Mononuclear cell (primary cell): ENCODE results near the gene EDN2. TPM values are rescaled to one million over a fixed set of nuclear protein-coding genes. Genes with fewer than 3 reads are reported as not detected.

Experiments used
- H3K27me3 ChIP-seq: 2 replicates; pipeline ENCODE4 v1.6.0; 2011; ENCODE audit warnings: low read length, control low read depth; ENCODE audit not compliant: insufficient read depth
- H3K4me1 ChIP-seq: 2 replicates; pipeline ENCODE4 v1.5.1; 2011; ENCODE audit warnings: mild to moderate bottlenecking, low read length, control low read depth; ENCODE audit not compliant: insufficient read depth
- H3K4me3 ChIP-seq: 2 replicates; pipeline ENCODE4 v1.5.1; 2011; ENCODE audit warnings: mild to moderate bottlenecking, low read length, moderate library complexity
- H3K9me3 ChIP-seq: 2 replicates; pipeline ENCODE4 v1.5.1; 2011; ENCODE audit warnings: low read depth, mild to moderate bottlenecking, control low read depth, low read length
- total RNA-seq: library from RNA; depleted of rRNA; stranded (reverse); fragments of >200 nt; gene quantifications from one replicate; pipeline ENCODE4 v1.2.3, GENCODE V29; 2012

The EDN2 gene
- total RNA-seq, 1 donor = not detected

GRCh38 chr1:41454406-41454805, 30.1 kb downstream of the EDN2 start:
- Histone ChIP-seq H3K4me3 (no peak overlapping the region), H3K27me3 (no peaks in the 10 kb centered on the region), H3K4me1 (no peaks in the 10 kb centered on the region), H3K9me3 (no peaks in the 10 kb centered on the region)

- Histone ChIP-seq H3K27me3 (no peaks in the 10 kb centered on the region), H3K4me1 (no peaks in the 10 kb centered on the region), H3K4me3 (no peak overlapping the region), H3K9me3 (no peaks in the 10 kb centered on the region)
Measured at GRCh38 chr1:41452704-41453290, 31.7 kb downstream of the EDN2 start.

DNA sequence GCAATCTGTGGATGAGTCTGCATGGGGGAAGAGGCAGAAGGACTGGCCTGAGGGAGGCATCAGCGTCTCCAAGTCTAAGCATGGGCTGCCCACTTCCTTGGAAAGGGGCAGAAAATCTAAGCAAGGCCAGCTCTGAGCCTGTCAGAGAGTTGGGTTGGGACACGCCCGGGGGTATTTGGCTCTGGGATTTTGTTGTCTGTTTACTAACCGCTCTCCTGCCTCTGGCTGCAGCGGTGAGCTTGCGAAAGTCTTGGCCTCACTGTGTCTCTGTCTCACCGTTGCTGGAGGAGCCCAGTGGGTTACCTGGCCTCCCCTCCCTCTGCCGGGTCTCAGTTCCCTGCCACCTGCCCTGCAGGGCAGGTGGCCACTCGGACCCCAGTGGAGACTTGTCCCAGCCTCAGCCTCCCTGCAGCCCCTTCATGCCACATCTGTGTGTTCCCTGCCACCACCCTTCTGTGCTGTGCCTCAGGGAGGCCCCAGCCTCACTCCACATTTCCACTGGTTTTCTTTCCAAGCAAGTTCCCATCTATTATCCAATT, 33.7 kb downstream of the EDN2 start:
- H3K4me1 ChIP-seq = no peaks in the 10 kb centered on the region

DNA sequence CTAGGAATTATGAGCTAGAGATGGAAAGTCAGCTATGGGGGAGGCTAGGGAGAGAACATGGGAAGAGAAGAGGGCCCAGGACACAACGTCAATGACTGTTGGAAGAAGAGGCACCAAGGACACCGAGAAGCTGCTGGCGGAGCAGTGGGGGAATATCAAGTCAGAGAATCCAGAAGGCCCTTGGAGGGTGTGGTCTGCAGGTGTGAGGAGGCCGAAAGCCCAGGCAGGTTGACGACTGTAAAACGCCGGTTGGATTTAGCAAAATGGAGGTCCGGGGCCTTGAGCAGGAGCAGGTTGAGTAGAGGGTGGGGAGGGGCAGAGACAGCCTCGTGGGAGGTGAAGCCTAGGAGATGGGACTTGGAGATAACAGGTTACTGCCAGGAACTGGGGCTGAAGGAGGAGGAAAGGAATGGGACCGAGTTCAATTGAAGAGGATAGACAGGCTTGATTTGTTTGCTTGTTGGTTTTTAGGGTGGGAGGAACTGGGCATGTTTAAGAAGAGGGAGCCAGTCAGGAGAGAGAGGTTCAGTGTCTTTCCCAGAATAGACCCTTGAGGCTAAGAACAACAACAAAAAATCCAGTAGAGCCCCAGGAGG, 35.1 kb downstream of the EDN2 start:
- Histone ChIP-seq H3K4me1 (no peaks in the 10 kb centered on the region), H3K4me3 (no peak overlapping the region), H3K9me3 (peaks cover 5% of the 10 kb centered on the region), H3K27me3 (no peaks in the 10 kb centered on the region)

More for the DNA sequence above, 33.7 kb downstream of the EDN2 start:
- Histone ChIP-seq H3K4me3 (no peak overlapping the region), H3K27me3 (no peaks in the 10 kb centered on the region), H3K9me3 (no peaks in the 10 kb centered on the region)

DNA sequence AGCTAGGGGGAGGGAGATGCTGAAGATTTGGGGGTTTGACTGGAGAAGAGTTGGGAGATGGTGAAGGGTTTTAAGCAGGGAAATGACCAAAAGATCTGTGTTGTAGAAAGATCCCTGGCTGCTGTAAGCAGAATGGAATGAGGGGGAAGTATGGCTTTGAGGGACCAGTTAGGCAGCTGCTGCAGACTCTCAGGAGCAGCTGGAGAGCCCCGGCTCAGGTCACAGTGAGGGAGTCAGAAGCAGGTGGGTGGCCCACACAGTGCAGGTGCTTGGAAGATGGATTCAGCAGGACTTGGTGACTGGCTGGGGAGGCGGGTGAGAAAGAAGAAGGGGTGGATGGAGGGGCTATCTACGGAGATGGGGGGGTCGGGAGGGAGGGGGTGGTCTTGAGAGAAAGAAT, 35.7 kb downstream of the EDN2 start:
- no peak overlapping the region for H3K4me3 ChIP-seq
- no peaks in the 10 kb centered on the region for H3K4me1 ChIP-seq
- peaks cover 6% of the 10 kb centered on the region for H3K9me3 ChIP-seq
- no peaks in the 10 kb centered on the region for H3K27me3 ChIP-seq

GRCh38 chr1:41447995-41448770, 36.3 kb downstream of the EDN2 start:
- Histone ChIP-seq H3K9me3 (peaks cover 6% of the 10 kb centered on the region), H3K27me3 (no peaks in the 10 kb centered on the region), H3K4me3 (no peak overlapping the region), H3K4me1 (no peaks in the 10 kb centered on the region)

GRCh38 chr1:41446851-41447610, 37.5 kb downstream of the EDN2 start:
- no peak overlapping the region for H3K4me3 ChIP-seq
- peaks cover 6% of the 10 kb centered on the region for H3K9me3 ChIP-seq
- no peaks in the 10 kb centered on the region for H3K4me1 ChIP-seq
- no peaks in the 10 kb centered on the region for H3K27me3 ChIP-seq

DNA sequence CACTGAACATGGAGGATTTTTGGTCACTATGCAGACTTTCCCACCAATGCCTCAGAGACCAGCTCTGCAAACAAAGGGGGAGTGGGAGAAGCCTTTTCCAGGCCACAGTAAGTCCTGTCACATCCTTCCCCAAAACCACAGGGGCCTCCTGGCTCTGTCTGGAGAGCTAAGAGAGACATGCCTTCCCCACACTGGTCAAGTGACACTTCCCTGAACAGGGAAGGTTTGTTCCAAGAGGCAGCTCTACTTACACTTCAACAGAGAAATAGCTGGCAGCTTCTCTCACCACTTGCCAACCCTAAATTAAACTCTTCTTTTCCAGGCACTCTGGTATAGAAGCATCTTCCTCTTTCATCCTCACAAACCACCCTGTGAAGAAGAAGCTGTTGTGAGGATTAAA, 39.7 kb downstream of the EDN2 start:
- no peaks in the 10 kb centered on the region for H3K4me1 ChIP-seq
- H3K9me3 ChIP-seq = peaks cover 6% of the 10 kb centered on the region
- H3K4me3 ChIP-seq = no peak overlapping the region
- no peaks in the 10 kb centered on the region for H3K27me3 ChIP-seq

GRCh38 chr1:41444246-41444645, 40.2 kb downstream of the EDN2 start:
- H3K9me3 ChIP-seq = peaks cover 6% of the 10 kb centered on the region
- no peak overlapping the region for H3K4me3 ChIP-seq
- no peaks in the 10 kb centered on the region for H3K4me1 ChIP-seq
- no peaks in the 10 kb centered on the region for H3K27me3 ChIP-seq

DNA sequence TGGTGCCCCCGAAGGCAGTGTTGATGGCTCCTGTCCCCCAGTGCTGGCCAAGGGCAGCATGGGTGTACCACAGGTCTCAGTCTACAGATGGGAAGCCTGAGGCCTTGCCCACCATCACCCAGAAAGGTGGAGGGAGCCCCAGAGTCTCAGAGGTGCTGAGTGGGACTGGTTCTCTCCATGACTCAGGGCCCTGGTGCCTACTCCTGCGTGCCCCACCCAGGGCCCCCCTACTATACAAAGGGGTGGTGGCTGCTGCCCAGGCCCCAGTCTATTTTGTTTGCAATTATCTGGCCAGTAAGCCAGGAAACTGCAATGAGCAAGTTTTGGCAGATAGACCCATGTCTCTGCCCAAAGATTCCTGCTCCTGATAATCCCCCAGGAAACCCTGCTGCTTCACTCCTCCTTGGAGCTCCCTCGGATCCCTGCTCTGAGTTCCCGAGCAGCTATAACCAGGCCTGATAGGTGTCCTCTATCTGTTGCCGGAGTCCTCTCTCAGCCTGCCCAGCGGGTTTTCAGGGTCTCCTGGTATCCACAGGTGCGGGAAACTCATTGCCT, 41.7 kb downstream of the EDN2 start:
- no peaks in the 10 kb centered on the region for H3K27me3 ChIP-seq
- H3K4me3 ChIP-seq = no peak overlapping the region
- H3K9me3 ChIP-seq = peaks cover 6% of the 10 kb centered on the region
- H3K4me1 ChIP-seq = no peaks in the 10 kb centered on the region

GRCh38 chr1:41440321-41441085, 44.0 kb downstream of the EDN2 start:
- H3K9me3 ChIP-seq = peaks cover 6% of the 10 kb centered on the region
- no peak overlapping the region for H3K4me3 ChIP-seq
- H3K27me3 ChIP-seq = peaks cover 3% of the 10 kb centered on the region
- no peaks in the 10 kb centered on the region for H3K4me1 ChIP-seq

GRCh38 chr1:41439234-41439633, 45.2 kb downstream of the EDN2 start:
- H3K9me3 ChIP-seq = no peaks in the 10 kb centered on the region
- H3K27me3 ChIP-seq = peaks cover 3% of the 10 kb centered on the region
- H3K4me1 ChIP-seq = no peaks in the 10 kb centered on the region
- no peak overlapping the region for H3K4me3 ChIP-seq

GRCh38 chr1:41438711-41439110, 45.8 kb downstream of the EDN2 start:
- Histone ChIP-seq H3K27me3 (peaks cover 3% of the 10 kb centered on the region), H3K9me3 (no peaks in the 10 kb centered on the region), H3K4me1 (no peaks in the 10 kb centered on the region), H3K4me3 (no peak overlapping the region)

DNA sequence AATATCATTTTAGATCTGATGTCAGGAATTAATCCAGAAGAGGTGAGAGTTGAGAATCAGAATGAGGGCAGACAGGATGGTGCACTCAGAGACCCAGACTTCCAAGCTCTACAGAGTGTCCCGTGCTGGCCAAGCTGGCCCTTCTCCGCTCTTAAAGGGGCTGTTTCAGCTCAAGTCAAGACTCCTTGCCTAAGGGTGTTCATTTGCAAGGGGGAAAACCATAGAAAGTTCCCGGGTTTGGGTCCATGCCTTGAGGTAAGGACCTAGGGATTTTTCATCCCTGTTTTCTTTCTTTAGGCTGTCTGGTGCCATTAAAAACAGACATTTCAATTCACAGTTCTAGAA, 47.5 kb downstream of the EDN2 start:
- peaks cover 3% of the 10 kb centered on the region for H3K27me3 ChIP-seq
- no peaks in the 10 kb centered on the region for H3K9me3 ChIP-seq
- H3K4me1 ChIP-seq = peaks cover 6% of the 10 kb centered on the region
- no peak overlapping the region for H3K4me3 ChIP-seq
